Calu3 (cell line): Measurements from ENCODE around the gene VEGFB. TPM values are rescaled to one million over a fixed set of nuclear protein-coding genes. Genes with fewer than 3 reads are reported as not detected.

ENCODE experiments used
- BruUV-seq: library from RNA; stranded (reverse); fragments of 400-500 nt; replicated peaks from 2 replicates; lab custom pipeline; 2021; lab: Mats Ljungman, UMichigan
- CTCF ChIA-PET: fragments of 300-600 bp; sonication (Branson Sonifier 250); formaldehyde crosslinking; loops from one replicate; lab custom pipeline; 2022; ENCODE audit warnings: antibody characterized with exemption; lab: Charles Lee
- DNase-seq: peaks from one replicate; pipeline ENCODE4 v3.0.0; 2022
- H3K27ac Mint-ChIP-seq: one replicate; pipeline ENCODE4 v1.8.0; 2022; ENCODE audit warnings: mixed read lengths; ENCODE audit not compliant: unreplicated experiment
- H3K27me3 Mint-ChIP-seq: one replicate; pipeline ENCODE4 v1.8.0; 2022; ENCODE audit warnings: mixed read lengths; ENCODE audit not compliant: unreplicated experiment
- H3K36me3 Mint-ChIP-seq: one replicate; pipeline ENCODE4 v1.8.0; 2022; ENCODE audit warnings: mild to moderate bottlenecking, moderate library complexity, mixed read lengths; ENCODE audit not compliant: insufficient read depth, unreplicated experiment
- H3K4me1 Mint-ChIP-seq: one replicate; pipeline ENCODE4 v1.8.0; 2022; ENCODE audit warnings: mild to moderate bottlenecking, low read depth, mixed read lengths; ENCODE audit not compliant: unreplicated experiment
- H3K4me3 Mint-ChIP-seq: one replicate; pipeline ENCODE4 v1.8.0; 2022; ENCODE audit warnings: mild to moderate bottlenecking, low read depth, moderate library complexity, mixed read lengths; ENCODE audit not compliant: unreplicated experiment
- H3K9me3 Mint-ChIP-seq: one replicate; pipeline ENCODE4 v1.8.0; 2022; ENCODE audit warnings: low read depth, mixed read lengths; ENCODE audit not compliant: unreplicated experiment
- CTCF ChIP-seq: fragments of 200-600 bp; IDR thresholded peaks from one replicate; pipeline ENCODE4 v1.8.0; 2022; ENCODE audit warnings: antibody characterized with exemption; ENCODE audit not compliant: unreplicated experiment
- intact Hi-C: fragments of 100-400 bp; cut with micrococcal nuclease; formaldehyde crosslinking; loops from one replicate; pipeline ENCODE4 v1.10.0; 2022; ENCODE audit not compliant: unreplicated experiment
- total RNA-seq: library from RNA; stranded (reverse); gene quantifications from 2 replicates; pipeline ENCODE4 v1.2.3, GENCODE V29; 2022

VEGFB gene
- total RNA-seq, 1 experiment from 2014 or later = 91.5 TPM

DNA sequence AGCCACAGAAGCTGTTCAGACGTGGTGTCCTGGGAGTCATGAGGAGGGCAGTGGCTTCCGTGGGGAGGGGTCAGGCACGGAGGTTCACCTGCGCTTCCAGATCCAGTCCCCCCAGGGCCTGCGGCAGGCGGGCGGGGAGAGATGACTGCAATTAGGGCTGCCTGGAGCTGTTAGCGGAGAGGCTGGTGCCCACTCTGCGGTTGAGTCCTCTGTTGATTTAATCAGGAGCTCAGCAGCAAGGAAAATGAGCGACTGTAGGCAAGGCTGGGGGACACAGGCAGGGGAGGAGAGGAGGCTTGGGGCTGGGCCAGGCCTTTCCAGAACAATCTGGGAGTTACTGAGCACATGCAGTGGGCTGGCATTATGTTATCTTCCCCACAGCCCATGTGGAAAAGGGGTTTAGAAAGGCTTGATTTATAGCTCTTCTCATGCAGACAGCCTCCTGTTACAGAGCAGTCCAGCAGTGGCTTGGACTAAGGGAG lies 30.0 kb downstream of the VEGFB start:
- no peak for DNase-seq
- TF ChIP-seq CTCF = no peak
- CTCF ChIA-PET = no interaction called here
- BruUV-seq = no TSS peak
- Mint-ChIP-seq H3K4me3 (no peak overlapping the region), H3K4me1 (peaks cover 18% of the 10 kb centered on the region), H3K27ac (no peak overlapping the region), H3K9me3 (no peaks in the 10 kb centered on the region), H3K36me3 (peaks cover 48% of the 10 kb centered on the region), H3K27me3 (no peaks in the 10 kb centered on the region)
- intact Hi-C loops = no loop called here

- CTCF ChIA-PET = interaction anchor here (0.6 kb wide), 1 partner anchor 20 kb away, joined by 4 read pairs; no protein-coding TSS in a partner anchor
- H3K4me3 Mint-ChIP-seq = no peak overlapping the region
- BruUV-seq = no TSS peak
- no peaks in the 10 kb centered on the region for H3K9me3 Mint-ChIP-seq
- no peaks in the 10 kb centered on the region for H3K27me3 Mint-ChIP-seq
- H3K36me3 Mint-ChIP-seq = peaks cover 50% of the 10 kb centered on the region
- DNase-seq = no peak
- H3K4me1 Mint-ChIP-seq = peaks cover 18% of the 10 kb centered on the region
- TF ChIP-seq CTCF = no peak
- intact Hi-C loops = no loop called here
- peak overlapping the region; percentile 21 for H3K27ac Mint-ChIP-seq
Measured at GRCh38 chr11:64265176-64266160, 31.1 kb downstream of the VEGFB start.

DNA sequence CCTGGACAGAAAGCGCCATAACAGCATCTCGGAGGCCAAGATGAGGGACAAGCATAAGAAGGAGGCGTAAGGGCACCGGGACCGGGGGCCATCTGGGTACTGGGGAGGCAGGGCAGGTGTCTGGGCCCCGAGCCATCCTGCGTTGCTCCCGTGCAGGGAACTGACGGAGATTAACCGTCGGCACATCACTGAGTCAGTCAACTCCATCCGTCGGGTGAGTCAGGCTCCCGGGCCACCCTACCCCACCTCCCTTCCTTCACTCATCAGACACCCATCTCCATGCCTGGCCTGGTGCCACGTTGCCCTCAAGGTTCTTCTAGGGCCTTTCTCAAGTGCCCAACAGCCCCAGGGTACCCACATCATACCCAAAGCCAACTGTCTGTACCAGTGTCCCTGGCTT lies 32.0 kb downstream of the VEGFB start:
- no peak for TF ChIP-seq CTCF
- H3K4me1 Mint-ChIP-seq = peaks cover 18% of the 10 kb centered on the region
- H3K27ac Mint-ChIP-seq = no peak overlapping the region
- CTCF ChIA-PET = no interaction called here
- no peaks in the 10 kb centered on the region for H3K27me3 Mint-ChIP-seq
- no peak overlapping the region for H3K4me3 Mint-ChIP-seq
- H3K36me3 Mint-ChIP-seq = peaks cover 59% of the 10 kb centered on the region
- intact Hi-C loops = no loop called here
- no peak for DNase-seq
- no peaks in the 10 kb centered on the region for H3K9me3 Mint-ChIP-seq
- BruUV-seq = no TSS peak

- TF ChIP-seq CTCF = no peak
- CTCF ChIA-PET = interaction anchor here (0.7 kb wide), 1 partner anchor 17 kb away, joined by 8 read pairs; no protein-coding TSS in a partner anchor
- intact Hi-C loops = no loop called here
- Mint-ChIP-seq H3K27ac (no peak overlapping the region), H3K9me3 (no peaks in the 10 kb centered on the region), H3K4me1 (peaks cover 18% of the 10 kb centered on the region), H3K27me3 (no peaks in the 10 kb centered on the region), H3K36me3 (peaks cover 61% of the 10 kb centered on the region), H3K4me3 (no peak overlapping the region)
- DNase-seq = no peak
- BruUV-seq = no TSS peak
Measured at GRCh38 chr11:64267207-64267945, 33.0 kb downstream of the VEGFB start.
